ENCODE results near the gene ATXN7L1.

The ATXN7L1 gene

GRCh38 chr7:105589356-105590077 is 286.9 kb downstream of the ATXN7L1 start:
- DNase-seq (ENCODE audit: low read depth in 2 of 2, low spot score in 1 of 2): peak in 1 of 2 donors; percentile 22

- DNase-seq (ENCODE audit: low read depth in 2 of 2, low spot score in 1 of 2): no peak
These were observed 288.3 kb downstream of the ATXN7L1 start for GRCh38 chr7:105587909-105588635.

- no peak for DNase-seq (ENCODE audit: low read depth in 2 of 2, low spot score in 1 of 2)
These were observed 290.4 kb downstream of the ATXN7L1 start for GRCh38 chr7:105585850-105586500.

- DNase-seq (ENCODE audit: low read depth in 2 of 2, low spot score in 1 of 2): no peak
These were observed 292.2 kb downstream of the ATXN7L1 start for GRCh38 chr7:105584165-105584564.

- no peak for DNase-seq (ENCODE audit: low read depth in 2 of 2, low spot score in 1 of 2)
These were observed 293.3 kb downstream of the ATXN7L1 start for GRCh38 chr7:105583061-105583460.

- peak in 1 of 2 donors; percentile 3 for DNase-seq (ENCODE audit: low read depth in 2 of 2, low spot score in 1 of 2)
These were observed 295.2 kb downstream of the ATXN7L1 start, which contains the start of gene EFCAB10 for GRCh38 chr7:105581066-105581811. EFCAB10 (minus strand) TSS chr7:105581493; CDS start chr7:105581463, 30 bp downstream.

- DNase-seq (ENCODE audit: low read depth in 2 of 2, low spot score in 1 of 2): no peak
These were observed 296.2 kb downstream of the ATXN7L1 start for GRCh38 chr7:105580022-105580740.

GRCh38 chr7:105578496-105578895 is 297.9 kb downstream of the ATXN7L1 start:
- DNase-seq (ENCODE audit: low read depth in 2 of 2, low spot score in 1 of 2): no peak

- DNase-seq (ENCODE audit: low read depth in 2 of 2, low spot score in 1 of 2): no peak
These were observed 299.1 kb downstream of the ATXN7L1 start for GRCh38 chr7:105577251-105577650.

- no peak for DNase-seq (ENCODE audit: low read depth in 2 of 2, low spot score in 1 of 2)
These were observed 304.5 kb downstream of the ATXN7L1 start for GRCh38 chr7:105571891-105572290.

- no peak for DNase-seq (ENCODE audit: low read depth in 2 of 2, low spot score in 1 of 2)
These were observed 308.6 kb downstream of the ATXN7L1 start for GRCh38 chr7:105567821-105568220.

- DNase-seq (ENCODE audit: low read depth in 2 of 2, low spot score in 1 of 2): no peak
These were observed 309.4 kb downstream of the ATXN7L1 start for GRCh38 chr7:105567024-105567423.

- DNase-seq (ENCODE audit: low read depth in 2 of 2, low spot score in 1 of 2): no peak
These were observed 311.2 kb downstream of the ATXN7L1 start for GRCh38 chr7:105565190-105565589.

- DNase-seq (ENCODE audit: low read depth in 2 of 2, low spot score in 1 of 2): no peak
These were observed 316.5 kb downstream of the ATXN7L1 start for GRCh38 chr7:105559926-105560325.
